GM12873 (cell line): ENCODE measurements around the gene PKLR.

ENCODE experiments used
- CTCF ChIP-seq: IDR thresholded peaks from 2 replicates; pipeline ENCODE4 v1.5.1; 2012; ENCODE audit warnings: low read depth, mild to moderate bottlenecking, moderate library complexity, low read length, control low read depth; ENCODE audit not compliant: insufficient read depth; ENCODE audit errors: missing control alignments

PKLR gene

GRCh38 chr1:155321639-155322503 lies 20.6 kb upstream of the PKLR start:
- no peak for TF ChIP-seq CTCF

GRCh38 chr1:155320661-155321617 lies 19.7 kb upstream of the PKLR start, which contains the start of gene RUSC1:
TSS of gene RUSC1 (plus strand) at chr1:155320894. CDS start at chr1:155321774, 880 bp downstream.
- TF ChIP-seq CTCF, result no peak

- no peak for TF ChIP-seq CTCF
Measured at GRCh38 chr1:155320252-155320651, 19.0 kb upstream of the PKLR start.

- no peak for TF ChIP-seq CTCF
Measured at GRCh38 chr1:155319536-155319935, 18.3 kb upstream of the PKLR start.

- no peak for TF ChIP-seq CTCF
Measured at GRCh38 chr1:155318082-155318481, 16.8 kb upstream of the PKLR start.

GRCh38 chr1:155316922-155317321 lies 15.7 kb upstream of the PKLR start:
- no peak for TF ChIP-seq CTCF

- no peak for TF ChIP-seq CTCF
Measured at GRCh38 chr1:155313261-155313660, 12.0 kb upstream of the PKLR start.
